ENCODE measurements around the gene KIAA1671.
A peak's percentile ranks its signal among the peaks of the same experiment; 100 is the strongest.

KIAA1671 gene

GRCh38 chr22:25048659-25049647 is 96.4 kb downstream of the KIAA1671 start:
- peak; percentile 82 for DNase-seq

- no peak for DNase-seq
Measured at GRCh38 chr22:25049770-25050169, 97.3 kb downstream of the KIAA1671 start.

DNA sequence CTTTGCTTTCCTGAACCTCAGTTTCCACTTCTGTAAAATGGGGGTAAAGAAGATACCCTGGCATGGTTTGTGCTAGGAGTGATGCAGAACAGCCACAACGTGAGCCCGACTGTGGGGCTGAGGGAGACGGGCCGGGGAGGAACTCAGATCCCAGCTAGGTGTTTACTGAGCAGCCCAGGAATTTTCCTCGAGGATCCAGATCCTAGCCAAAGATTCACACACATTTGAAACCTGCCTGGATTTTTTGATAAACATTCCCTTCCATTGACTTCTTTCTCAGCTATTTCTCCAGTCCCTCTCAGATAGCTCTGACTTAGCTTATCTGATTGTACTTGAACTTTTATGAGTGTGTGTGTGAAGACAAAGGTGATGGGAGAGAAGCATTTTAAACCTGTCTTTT is 98.0 kb downstream of the KIAA1671 start:
- DNase-seq = no peak

- peak; percentile 41 for DNase-seq
Measured at GRCh38 chr22:25051073-25051472, 98.6 kb downstream of the KIAA1671 start.

DNA sequence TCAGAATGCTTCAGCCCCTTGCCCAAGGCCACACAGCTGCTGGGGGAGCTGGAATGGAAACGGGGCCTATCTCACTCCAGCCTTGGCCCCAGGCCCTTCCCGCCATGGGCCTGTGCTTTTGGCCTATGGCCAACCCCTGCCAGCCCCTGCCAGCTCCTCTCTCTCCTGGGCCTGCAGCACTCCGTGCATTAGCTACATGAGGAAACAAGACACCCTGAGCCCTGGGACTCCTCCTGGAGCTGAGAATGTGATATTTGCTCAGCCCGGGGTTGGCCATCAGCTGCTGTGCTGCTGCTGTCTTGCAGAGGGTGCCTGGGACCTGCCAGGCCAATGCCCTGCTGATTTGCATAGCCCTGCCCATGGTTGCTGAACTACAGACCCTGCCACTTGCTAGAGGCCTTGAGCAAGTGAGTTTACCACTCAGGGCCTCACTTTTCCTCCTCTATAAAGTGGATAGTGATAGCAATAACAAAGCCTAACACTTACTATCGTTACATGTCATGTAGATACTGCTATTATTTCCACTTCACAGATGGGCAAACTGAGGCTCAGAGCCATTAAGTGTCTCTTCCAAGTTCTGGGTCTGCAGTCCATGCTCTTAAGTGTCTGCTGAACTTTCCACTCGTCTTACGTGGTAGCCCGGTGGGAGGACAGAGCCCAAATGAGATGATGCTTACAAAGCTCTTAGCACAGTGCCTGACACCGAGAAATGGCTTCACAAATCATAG is 99.6 kb downstream of the KIAA1671 start:
- DNase-seq = no peak

DNA sequence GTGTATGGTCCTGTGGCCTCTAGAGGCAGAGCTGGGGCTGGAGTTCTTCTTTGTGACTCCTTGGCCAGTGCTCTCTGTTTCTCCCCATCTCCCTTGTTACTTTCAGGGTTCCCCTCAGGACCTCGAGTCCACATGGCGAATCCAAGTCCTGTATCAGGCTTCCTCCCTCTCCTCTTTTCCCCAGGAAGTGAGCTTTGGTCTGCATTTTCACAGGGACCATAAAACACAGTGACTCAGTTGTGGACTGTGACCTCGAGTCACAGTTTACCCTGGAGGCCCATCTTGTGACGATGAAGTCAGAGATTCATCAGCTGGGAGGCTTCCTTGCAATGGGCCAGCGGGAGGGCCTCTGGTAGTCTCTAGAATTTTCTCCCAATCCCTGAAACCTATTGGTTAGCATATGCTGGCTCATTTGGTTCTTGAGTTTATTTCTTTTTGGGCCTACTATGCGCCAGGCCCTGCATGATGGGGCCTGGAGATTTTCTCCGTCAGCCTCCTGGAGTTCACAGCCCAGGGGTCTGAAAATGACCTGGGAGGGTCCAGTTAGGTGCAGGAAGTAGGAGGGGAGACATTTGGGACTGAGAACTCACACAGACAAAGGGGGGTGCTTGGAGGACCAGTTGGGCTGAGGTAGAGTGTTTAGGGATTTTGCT is 100.8 kb downstream of the KIAA1671 start:
- no peak for DNase-seq

- peak; percentile 88 for DNase-seq
Measured at GRCh38 chr22:25054943-25055511, 102.5 kb downstream of the KIAA1671 start.

GRCh38 chr22:25057013-25057881 is 104.7 kb downstream of the KIAA1671 start:
- peak; percentile 92 for DNase-seq

GRCh38 chr22:25059438-25059837 is 106.9 kb downstream of the KIAA1671 start:
- no peak for DNase-seq

GRCh38 chr22:25060522-25061071 is 108.1 kb downstream of the KIAA1671 start:
- peak; percentile 69 for DNase-seq

DNA sequence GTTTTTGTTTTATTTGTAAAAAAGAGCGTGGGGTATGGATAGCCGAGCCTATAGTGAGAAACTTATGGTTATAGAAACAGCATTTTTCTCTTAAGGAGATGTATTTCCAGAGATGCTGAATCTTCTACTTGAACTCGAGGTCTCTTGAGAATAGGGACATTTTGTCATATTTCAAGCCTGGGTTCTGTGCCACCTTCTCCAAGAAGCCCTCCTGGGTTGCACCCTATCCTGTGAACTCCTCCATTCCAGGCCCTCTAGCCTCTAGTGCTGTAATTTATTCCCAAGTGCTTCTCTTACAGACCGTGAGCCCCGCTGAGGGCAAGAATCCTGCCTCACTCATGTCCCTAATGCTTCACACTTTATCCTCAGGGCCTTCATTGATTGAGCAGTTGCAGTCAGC is 108.6 kb downstream of the KIAA1671 start:
- DNase-seq = no peak

DNA sequence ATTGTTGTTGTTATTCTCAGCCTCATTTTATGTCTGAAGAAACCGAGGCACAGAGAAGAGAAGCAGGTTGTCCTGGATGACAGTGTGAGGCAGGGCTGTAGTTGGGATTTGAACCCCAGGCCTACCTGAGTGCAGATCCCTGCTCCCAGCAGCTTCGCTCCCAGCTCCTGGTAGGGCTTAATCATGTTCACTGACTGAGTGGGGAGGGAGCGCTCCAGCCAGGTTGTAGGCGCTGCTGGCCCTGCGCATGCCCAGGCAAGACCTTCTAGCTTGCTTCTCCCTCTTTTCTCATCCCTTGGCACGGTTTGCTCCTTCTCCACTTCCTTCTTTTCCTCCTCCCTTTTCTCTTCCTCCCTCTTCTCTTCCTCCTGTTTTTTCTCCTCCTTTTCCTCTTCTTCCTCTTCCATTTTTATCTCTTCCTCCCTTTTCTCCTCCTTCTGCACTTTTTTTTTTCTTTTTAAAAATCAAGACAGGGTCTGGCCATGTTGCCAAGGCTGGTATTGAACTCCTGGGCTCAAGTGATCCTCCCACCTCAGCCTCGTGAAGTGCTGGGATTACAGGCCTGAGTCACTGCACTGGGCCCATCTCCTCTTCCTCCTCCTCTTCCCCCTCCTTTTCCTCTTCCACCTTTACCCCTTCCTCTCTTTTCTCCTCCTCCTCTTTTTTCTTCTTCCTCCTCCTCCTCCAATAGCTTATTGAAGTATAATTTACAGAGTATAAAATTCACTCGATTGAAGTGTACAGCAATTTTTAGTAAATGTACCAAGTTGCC is 109.3 kb downstream of the KIAA1671 start:
- no peak for DNase-seq

- peak; percentile 54 for DNase-seq
Measured at GRCh38 chr22:25062386-25063085, 110.0 kb downstream of the KIAA1671 start.

DNA sequence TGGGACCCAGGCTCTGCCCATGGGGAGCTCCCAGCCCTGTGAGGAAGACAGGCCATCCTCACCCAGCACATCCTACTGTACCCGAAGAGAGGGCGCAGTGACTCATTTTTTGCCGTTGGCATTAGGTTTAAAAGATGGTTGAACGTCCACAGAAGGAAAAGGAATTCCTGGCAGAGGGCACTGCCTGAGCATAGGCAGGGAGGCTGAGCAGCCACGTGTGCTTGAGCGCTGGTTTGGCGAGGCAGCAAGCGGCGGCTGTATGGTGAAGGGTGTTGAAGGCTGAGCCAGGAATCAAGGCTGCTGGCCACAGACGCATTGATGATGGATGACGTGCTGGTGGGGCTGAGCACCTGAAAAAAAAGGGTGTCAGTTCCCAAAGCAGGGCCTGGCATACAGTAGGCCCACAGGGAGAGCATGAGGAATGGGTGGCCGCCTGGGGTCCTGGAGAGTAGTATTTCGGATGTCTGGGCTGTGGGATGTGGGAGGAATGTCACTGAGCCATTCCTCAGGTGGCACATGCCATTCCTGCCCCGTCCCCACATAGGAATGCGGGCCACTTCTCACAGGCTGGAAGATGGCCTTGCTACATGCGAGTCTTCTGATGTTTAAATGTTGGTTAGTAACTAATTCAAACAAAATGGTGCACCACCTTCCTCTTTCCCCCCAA is 112.5 kb downstream of the KIAA1671 start:
- no peak for DNase-seq

DNA sequence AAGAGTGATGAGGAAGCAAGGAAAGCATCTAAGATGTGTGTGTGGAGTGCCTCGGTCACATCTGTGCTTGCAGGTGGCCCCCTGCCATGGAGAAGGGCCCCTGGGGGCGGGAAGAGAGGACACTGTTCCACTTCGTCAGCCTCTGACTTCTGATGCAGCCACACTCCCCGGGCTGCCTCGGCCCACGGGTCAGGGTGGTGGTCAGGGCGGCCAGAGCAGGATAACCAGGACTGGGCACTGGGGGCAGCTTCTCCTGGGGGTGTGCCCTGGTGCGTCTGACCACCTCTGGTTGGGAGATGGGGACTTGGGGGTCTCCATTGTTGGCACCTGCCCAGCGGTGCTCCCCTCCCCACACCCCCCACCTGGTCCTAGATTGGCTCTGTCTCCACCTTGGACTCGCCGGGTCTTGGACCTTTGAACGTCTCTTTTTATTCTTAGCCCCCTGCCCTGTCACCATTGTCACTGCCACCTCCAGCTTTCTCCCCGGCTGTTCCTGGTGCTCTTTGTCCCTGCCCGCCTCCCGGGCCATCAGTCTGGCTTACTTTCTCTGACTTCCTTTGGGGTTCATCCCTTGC is 114.4 kb downstream of the KIAA1671 start:
- no peak for DNase-seq

- DNase-seq = peak; percentile 79
Measured at GRCh38 chr22:25067851-25068421, 115.4 kb downstream of the KIAA1671 start.

GRCh38 chr22:25068707-25069106 is 116.2 kb downstream of the KIAA1671 start:
- peak; percentile 66 for DNase-seq

- DNase-seq = no peak
Measured at GRCh38 chr22:25069426-25069757, 116.9 kb downstream of the KIAA1671 start.
